Activated T-cell treated with anti-CD3 and anti-CD28 coated beads, Interleukin-2, amount 50 U/mL, for 48 hours (primary cell): ENCODE measurements around the gene NTRK2.

ENCODE experiments used
- DNase-seq, 2 experiments: peaks; one replicate each; pipeline ENCODE4 v3.0.0-alpha.2; 2020

Gene NTRK2

DNA sequence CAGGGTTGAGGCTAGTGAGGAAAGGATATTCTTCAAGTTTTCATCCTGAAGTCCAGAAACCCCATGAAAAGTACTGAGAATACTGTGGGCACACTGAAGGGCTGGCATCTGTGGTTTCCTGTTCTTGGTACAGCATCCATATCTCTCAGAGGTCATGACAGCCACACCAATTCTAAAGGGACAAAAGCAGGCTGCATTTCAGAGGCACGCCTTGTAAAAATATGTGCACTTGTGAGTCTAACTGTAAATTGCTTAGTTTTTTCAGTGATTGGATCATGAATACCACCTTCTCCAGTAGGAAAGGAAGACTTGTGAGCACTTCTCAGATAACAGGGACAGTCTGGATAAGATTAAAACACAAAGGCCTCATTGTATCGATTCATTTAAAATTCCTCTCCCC, 230.9 kb downstream of the NTRK2 start:
- DNase-seq: no peak

DNA sequence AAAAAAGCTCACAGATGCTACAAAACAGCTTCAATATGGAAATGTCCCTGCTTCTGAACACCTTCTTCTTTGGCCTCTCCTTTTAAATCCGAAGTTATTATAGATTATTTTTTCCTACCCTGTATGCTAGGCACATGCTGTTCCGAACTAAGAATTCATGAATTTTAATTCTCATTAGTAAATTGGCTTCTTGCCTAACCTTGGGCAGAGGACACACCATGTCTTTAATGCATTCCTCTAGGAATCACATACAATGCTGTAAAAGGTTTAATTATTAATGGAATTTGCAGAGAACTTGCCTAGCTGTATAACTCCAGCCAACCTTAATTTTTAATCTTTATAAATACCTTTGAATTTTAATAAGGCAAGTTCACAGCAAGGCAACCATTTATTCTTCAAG, 234.4 kb downstream of the NTRK2 start:
- no peak for DNase-seq

DNA sequence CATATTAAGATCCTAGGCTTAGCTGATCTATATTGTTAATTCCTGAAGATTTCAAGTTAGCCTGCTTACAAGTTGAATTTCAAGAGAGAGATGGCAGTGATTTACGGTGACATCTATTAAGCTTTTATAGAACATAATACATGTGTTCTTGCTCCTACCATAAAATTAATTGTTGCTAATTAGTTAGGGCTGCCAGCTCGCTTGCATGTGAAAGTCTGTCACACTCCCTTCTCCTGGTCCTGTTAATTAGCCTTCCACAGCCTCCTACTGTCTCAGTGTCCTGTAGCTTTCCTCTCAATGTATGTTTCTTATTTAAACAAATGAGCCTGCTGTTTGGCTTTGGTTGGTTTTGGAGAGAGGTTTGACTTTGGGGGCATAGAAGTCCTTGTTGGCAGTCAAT, 247.2 kb downstream of the NTRK2 start:
- DNase-seq: no peak

DNA sequence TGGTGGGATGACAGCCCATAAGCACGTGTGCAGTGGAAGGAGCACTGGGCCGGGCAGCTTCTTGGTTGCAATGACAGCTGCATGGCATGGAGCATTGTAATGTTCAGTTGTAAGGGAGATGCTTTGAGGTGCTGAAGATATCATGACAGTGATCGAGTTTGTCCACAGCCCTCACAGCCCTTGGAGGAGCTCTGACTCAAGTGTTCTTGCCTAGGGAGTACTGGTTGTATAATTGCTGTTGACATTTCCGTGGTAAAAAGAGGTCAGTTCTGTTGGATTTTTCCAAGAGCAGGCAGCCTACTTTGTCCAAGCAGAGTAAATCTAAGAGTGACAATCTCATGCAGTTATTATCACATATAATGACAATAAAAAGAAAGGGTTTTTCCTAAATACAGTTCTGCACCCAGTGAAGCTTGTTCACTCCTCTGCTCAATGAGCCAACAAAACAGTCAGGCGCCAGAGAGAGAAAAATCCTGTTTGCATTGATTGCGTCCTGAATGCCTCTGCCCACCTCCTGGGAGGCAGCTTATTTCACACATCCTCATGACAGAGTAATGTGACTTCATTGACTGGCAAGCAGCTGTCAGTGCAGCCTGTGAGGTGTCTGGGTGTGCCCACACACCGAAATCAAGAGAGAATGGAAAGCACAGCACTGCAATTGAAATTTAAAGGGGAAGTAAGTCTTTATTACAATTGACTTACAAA, 248.0 kb downstream of the NTRK2 start:
- no peak for DNase-seq

GRCh38 chr9:84919440-84919839, 249.9 kb downstream of the NTRK2 start:
- DNase-seq: no peak

GRCh38 chr9:84921175-84921574, 251.6 kb downstream of the NTRK2 start:
- DNase-seq: no peak

GRCh38 chr9:84922051-84922450, 252.5 kb downstream of the NTRK2 start:
- no peak for DNase-seq

DNA sequence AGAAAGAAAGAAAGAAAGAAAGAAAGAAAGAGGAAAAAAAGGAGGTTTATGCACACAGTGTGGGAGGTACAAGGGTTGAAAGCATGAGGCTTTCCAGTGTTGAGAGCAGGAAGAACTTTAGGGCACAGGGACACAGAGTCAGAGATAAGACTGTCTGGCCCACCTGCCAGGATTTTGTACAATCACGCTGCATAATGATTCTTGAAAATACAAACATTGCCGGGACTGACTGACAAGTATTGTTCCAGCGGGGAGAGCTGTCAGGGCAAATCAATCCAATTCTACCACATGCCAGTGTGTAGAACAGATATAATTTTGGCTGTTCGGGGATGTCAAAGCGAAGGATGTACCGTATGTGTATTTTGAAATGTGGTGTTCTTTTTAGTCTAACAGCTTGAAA, 254.7 kb downstream of the NTRK2 start:
- no peak for DNase-seq

DNA sequence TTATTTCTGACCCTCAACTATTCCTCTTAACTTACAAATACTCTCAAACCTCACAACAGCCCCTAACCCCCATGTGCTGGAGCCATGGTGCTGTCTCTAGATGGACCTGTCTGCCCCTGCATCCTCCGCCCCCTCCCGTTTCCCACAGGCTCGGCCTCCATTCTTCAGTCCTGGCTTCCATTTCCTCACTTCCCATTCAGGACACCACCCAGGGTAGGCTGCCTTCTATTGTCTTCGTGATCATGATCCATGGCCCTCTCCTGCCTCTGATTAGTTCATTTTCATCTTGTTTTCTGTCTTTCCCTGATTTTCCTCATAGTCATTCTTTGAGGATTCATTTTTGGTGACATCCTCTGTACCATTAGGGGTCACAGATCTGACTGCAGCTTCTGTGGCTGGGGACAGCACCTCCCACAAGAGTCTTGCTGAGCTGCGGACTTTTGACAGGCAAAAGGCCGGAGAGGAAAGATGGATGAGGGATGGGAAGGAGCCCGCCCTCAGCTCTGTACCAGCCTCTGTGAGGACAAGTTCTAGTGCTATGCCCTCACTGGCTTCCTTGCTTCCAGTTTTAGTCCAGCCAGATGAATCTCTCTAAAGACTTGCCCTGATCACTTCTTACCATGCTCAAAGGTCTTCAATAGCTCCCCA, 255.8 kb downstream of the NTRK2 start:
- DNase-seq: no peak

DNA sequence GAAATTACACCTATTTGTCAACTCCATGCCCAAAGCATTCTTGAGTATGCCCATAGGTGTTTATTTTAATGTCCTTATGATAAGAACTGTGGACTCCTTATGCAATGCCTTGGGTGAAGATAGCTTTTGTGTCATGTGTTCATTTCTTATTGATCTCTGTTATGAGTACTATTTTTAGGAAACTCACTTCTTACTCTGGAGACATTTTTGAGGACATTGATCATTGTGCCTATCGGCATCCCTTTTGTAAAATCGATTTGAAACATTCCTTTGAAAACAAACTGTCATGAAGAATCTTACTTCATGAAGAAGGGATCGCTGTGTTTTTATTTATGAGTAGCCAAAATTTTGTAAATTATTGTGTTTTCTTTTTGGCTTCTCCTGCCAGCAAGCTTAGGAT, 257.3 kb downstream of the NTRK2 start:
- no peak for DNase-seq

- no peak for DNase-seq
Measured at GRCh38 chr9:84928419-84928818, 258.9 kb downstream of the NTRK2 start.

- no peak for DNase-seq
Measured at GRCh38 chr9:84929068-84929467, 259.5 kb downstream of the NTRK2 start.

GRCh38 chr9:84932915-84933527, 263.5 kb downstream of the NTRK2 start:
- DNase-seq: no peak

DNA sequence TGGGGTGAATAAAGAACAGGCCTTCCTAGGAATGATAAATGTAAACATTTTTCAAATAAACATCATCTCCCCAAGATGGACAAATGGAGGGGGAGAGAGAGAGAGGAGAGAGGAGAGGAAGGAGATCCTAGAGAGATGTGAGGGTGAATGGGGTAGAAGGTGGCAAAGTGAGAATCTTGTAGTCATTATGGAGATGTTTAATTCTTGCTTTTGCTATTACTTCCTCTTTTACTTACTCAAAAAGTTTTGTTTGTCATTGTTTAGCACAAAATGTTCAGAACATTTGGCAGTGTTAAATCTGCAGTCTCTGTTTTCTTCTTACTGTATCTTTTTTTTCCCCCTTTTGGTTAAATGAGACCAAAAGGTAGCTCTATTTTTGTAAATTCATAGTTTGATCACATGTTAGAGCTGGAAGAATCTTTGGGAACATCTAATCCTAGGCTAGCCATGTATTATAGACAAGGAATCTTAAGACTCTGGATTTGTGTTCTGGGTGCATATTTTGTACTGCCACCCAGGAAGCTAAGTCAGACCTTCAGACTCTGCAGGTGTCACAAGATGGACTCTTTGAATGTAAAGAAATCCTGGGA, 266.1 kb downstream of the NTRK2 start:
- DNase-seq: no peak

DNA sequence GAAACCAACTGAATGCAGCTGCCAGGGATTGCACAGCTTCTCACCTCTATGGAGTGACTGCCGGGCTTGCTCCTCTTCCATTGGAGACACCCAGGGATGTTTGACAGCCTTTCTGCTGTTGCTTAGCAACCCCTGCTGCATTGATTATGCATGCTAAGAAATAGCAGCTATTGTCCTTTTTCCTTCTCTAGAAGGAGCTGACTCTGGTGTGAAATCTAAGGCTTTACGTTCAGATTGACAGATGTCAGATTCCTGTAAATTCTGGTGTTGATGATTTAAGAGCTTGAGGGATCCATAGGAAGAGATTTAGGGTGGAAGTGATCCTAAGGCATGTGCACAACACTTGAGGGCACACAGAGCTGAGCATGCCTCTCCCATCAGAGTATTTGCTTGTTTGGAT, 267.7 kb downstream of the NTRK2 start:
- DNase-seq: no peak

DNA sequence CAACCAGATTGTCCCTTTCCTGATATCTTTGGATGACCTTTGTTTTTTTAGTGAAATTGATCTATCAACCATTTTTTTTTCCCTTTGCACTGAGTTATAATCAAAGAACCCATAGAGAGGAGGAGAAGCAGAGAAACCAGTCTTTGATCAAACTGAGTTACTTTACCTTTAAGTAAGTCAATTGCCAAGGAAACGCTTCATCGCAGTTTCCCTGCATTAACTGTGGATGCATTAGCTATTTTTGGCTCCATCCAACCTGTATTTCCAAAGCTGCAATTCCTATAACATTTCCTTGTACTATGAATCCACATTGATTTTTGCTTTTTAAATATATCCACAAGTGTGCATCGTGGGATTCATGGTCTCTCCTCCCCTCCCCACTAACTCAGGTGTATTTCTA, 268.1 kb downstream of the NTRK2 start:
- DNase-seq: no peak

GRCh38 chr9:84939774-84940173, 270.2 kb downstream of the NTRK2 start:
- no peak for DNase-seq

DNA sequence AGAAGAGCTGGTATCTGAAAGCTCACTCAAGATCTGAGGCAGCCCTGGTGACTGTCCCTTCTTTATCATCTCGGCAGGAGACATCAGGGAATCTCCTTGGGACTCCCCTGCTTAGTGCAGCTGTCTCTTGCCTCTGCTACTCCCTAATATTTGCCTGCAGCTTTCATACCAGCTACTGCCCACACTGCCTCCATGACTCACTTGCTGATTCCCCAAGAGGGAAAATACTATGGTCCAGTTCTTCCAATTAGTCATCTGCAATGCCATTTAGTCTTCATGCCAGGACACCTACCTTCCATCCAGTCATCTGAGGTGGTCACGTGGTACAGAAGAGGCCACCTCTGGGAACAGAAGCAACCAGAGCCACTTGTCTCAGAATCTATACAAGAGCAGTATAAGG, 270.8 kb downstream of the NTRK2 start:
- DNase-seq: no peak

DNA sequence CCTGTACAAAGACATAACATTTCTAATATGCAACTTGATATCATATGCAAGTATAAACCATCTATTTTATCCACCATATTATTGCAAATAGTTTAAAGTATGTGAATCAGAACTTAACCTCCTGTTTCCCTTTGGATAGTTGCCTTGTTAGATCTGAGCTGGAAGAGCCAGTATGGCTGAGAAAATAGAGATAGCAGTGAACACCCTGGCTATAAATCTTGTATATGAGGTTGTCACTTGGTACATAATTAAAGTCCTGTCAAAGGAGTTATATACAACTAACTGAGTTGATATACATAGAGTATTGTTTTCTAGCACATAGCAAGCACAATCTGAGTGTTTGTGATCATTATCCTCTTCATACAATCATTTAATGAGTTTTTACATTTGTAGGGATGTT, 272.3 kb downstream of the NTRK2 start:
- DNase-seq: no peak

DNA sequence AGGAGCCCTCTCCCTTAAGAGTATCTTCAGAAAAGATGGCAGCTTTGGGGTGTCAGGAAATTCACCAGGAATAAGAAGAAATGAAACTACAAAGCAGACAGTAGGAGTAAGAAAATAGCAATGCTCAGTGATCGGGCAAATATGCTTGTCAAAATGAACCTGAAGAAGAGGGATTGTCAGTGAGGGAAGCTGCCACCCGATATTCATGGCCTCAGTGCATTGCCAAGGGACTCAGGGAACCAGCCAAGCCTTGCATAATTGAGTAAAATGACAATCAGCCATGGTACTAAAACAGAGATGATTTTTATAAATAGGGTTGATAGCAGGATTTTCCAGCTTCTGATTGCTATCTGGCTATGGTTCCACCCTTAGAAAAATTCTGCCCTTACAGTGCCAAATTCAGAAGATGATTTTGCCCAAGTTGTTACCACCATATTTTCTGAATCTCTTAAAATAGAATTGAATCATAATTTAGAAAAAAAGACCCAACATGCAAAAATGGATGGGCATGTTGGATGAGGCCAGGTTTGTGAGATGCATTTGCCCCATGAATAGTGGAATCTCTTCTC, 274.0 kb downstream of the NTRK2 start:
- no peak for DNase-seq

GRCh38 chr9:84945878-84946538, 276.5 kb downstream of the NTRK2 start:
- DNase-seq: no peak

DNA sequence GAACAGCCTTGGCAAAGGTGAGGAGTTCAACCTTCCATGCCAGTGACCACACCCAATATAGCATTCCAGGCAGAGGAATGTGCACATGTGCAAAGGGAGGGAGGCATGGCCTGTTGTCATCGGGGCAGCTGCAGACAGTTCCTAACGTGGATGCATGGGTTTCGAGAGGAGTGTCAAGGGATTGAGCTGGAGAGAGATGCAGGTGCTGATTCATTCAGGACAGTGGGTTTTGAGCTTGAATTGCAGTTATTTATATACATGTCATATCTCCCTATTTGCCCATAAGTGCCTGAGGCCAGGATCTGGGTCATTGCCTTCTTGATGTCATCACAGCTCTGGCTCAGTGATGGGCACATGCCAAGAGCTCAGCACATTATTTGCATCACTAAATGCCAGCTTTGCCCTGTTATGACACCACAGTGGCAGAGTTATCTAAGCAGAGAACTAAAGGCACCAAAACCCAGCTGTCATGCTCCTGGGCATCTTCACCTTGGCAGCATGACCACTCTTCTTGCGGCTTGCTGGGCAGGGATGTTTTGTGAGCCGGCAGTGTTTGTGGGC, 278.0 kb downstream of the NTRK2 start:
- DNase-seq: no peak

- DNase-seq: no peak
Measured at GRCh38 chr9:84949258-84949657, 279.7 kb downstream of the NTRK2 start.
